GM23338 (cell line): ENCODE data around the gene EPHA5. TPM values are rescaled to one million over a fixed set of nuclear protein-coding genes. Genes with fewer than 3 reads are reported as not detected.

Experiments used
- ATAC-seq: fragments of 200-7000 bp; cut with Tn5 transposase; 3 replicates; pipeline ENCODE4 v1.9.1; 2020
- DNase-seq: peaks from one replicate; pipeline ENCODE4 v3.0.0-alpha.2; 2015; ENCODE audit warnings: low spot score
- H2AFZ ChIP-seq: fragments of 200-600 bp; sonication (generic); 2 replicates; pipeline ENCODE4 v1.8.0; 2016; ENCODE audit warnings: antibody characterized with exemption, mild to moderate bottlenecking, moderate library complexity
- H3F3A ChIP-seq: fragments of 200-600 bp; sonication (generic); replicated peaks from 2 replicates; pipeline ENCODE4 v1.8.0; 2017; ENCODE audit warnings: antibody characterized with exemption, mixed run types, low read depth
- H3K27ac ChIP-seq: fragments of 200-600 bp; sonication (generic); 2 replicates; pipeline ENCODE4 v1.6.1; 2016; ENCODE audit warnings: low read depth
- H3K27me3 ChIP-seq: fragments of 200-600 bp; sonication (generic); 2 replicates; pipeline ENCODE4 v1.8.0; 2016; ENCODE audit warnings: mild to moderate bottlenecking, mixed run types, moderate library complexity; ENCODE audit not compliant: insufficient read depth
- H3K36me3 ChIP-seq: fragments of 200-600 bp; sonication (generic); 2 replicates; pipeline ENCODE4 v1.8.0; 2016; ENCODE audit warnings: mild to moderate bottlenecking; ENCODE audit not compliant: insufficient read depth
- H3K4me1 ChIP-seq: fragments of 200-600 bp; sonication (generic); 2 replicates; pipeline ENCODE4 v1.8.0; 2016; ENCODE audit warnings: mild to moderate bottlenecking, moderate library complexity; ENCODE audit not compliant: insufficient read depth
- H3K4me2 ChIP-seq: fragments of 200-600 bp; sonication (generic); 2 replicates; pipeline ENCODE4 v1.7.1; 2017; ENCODE audit warnings: mixed run types
- H3K4me3 ChIP-seq: fragments of 200-600 bp; sonication (generic); 2 replicates; pipeline ENCODE4 v1.6.1; 2016; ENCODE audit warnings: mixed run types
- H3K79me2 ChIP-seq: fragments of 200-600 bp; sonication (generic); replicated peaks from 2 replicates; pipeline ENCODE4 v1.8.0; 2017; ENCODE audit warnings: mild to moderate bottlenecking; ENCODE audit not compliant: insufficient read depth
- H3K9me2 ChIP-seq: fragments of 200-600 bp; sonication (generic); 2 replicates; pipeline ENCODE4 v1.8.0; 2017; ENCODE audit not compliant: insufficient read depth
- H4K20me1 ChIP-seq: fragments of 200-600 bp; sonication (generic); replicated peaks from 2 replicates; pipeline ENCODE4 v1.8.0; 2017; ENCODE audit warnings: mild to moderate bottlenecking; ENCODE audit not compliant: insufficient read depth
- H3K27ac Mint-ChIP-seq: 2 replicates; pipeline ENCODE4 v1.8.0; 2020; ENCODE audit warnings: inconsistent platforms, mild to moderate bottlenecking, moderate library complexity, mixed read lengths
- H3K27me3 Mint-ChIP-seq: 3 replicates; pipeline ENCODE4 v1.8.0; 2022; ENCODE audit warnings: low read depth, mild to moderate bottlenecking, moderate library complexity, mixed read lengths, inconsistent platforms; ENCODE audit not compliant: insufficient read depth, poor library complexity
- H3K36me3 Mint-ChIP-seq: 3 replicates; pipeline ENCODE4 v1.8.0; 2021; ENCODE audit warnings: low read depth, mild to moderate bottlenecking, inconsistent platforms, moderate library complexity, mixed read lengths
- H3K4me1 Mint-ChIP-seq: 3 replicates; pipeline ENCODE4 v1.8.0; 2020; ENCODE audit warnings: mild to moderate bottlenecking, inconsistent platforms, mixed read lengths
- H3K4me3 Mint-ChIP-seq: 3 replicates; pipeline ENCODE4 v1.8.0; 2021; ENCODE audit warnings: moderate library complexity, mild to moderate bottlenecking, inconsistent platforms, mixed read lengths
- H3K9me3 Mint-ChIP-seq: 3 replicates; pipeline ENCODE4 v1.8.0; 2020; ENCODE audit warnings: moderate library complexity, mild to moderate bottlenecking, inconsistent platforms, mixed read lengths
- CTCF ChIP-seq, 2 experiments: fragments of 200-600 bp in 1 of 2; sonication (generic) in 1 of 2; conservative IDR thresholded peaks; 2 replicates each; pipeline versions ENCODE4 v1.5.1 to v1.6.1; 2016 to 2017; ENCODE audit warnings: antibody characterized with exemption in 2 of 2, low read depth in 2 of 2, mild to moderate bottlenecking in 2 of 2, moderate library complexity in 1 of 2
- EZH2 ChIP-seq: fragments of 200-600 bp; sonication (generic); IDR thresholded peaks from one replicate; pipeline ENCODE4 v1.8.0; 2017; ENCODE audit warnings: antibody characterized with exemption, mild to moderate bottlenecking, low read depth; ENCODE audit not compliant: unreplicated experiment
- EZH2phosphoT487 ChIP-seq: fragments of 200-600 bp; sonication (generic); IDR thresholded peaks from one replicate; pipeline ENCODE4 v1.8.1; 2018; ENCODE audit warnings: antibody characterized with exemption; ENCODE audit not compliant: unreplicated experiment
- JUNB ChIP-seq: IDR thresholded peaks from one replicate; pipeline ENCODE4 v1.6.1; 2016; ENCODE audit warnings: antibody characterized with exemption; ENCODE audit not compliant: unreplicated experiment
- NANOG ChIP-seq: IDR thresholded peaks from 2 replicates; pipeline ENCODE4 v1.6.1; 2016; ENCODE audit warnings: antibody characterized with exemption, borderline replicate concordance
- POLR2AphosphoS5 ChIP-seq: IDR thresholded peaks from 2 replicates; pipeline ENCODE4 v1.6.1; 2016; ENCODE audit warnings: antibody characterized with exemption, low read depth
- ZNF114 ChIP-seq: fragments of 250-450 bp; sonication (Bioruptor Pico); IDR thresholded peaks from 2 replicates; pipeline ENCODE4 v1.5.0; 2020; ENCODE audit warnings: mild to moderate bottlenecking, moderate library complexity
- ZNF331 ChIP-seq: fragments of 250-450 bp; sonication (Bioruptor Pico); IDR thresholded peaks from 2 replicates; pipeline ENCODE4 v1.5.0; 2020; ENCODE audit warnings: low read depth, mild to moderate bottlenecking, moderate library complexity
- polyA plus RNA-seq: library from polyadenylated mRNA; unstranded; fragments of >200 nt; fragmentation: Nextera tagmentation; extraction: Ambion mirVana; gene quantifications from 2 replicates; pipeline ENCODE4 v1.2.1, GENCODE V29; 2016
- total RNA-seq: library from RNA; depleted of rRNA; stranded (reverse); fragments of >200 nt; shearing (Covaris generic); gene quantifications from 2 replicates; pipeline ENCODE4 v1.2.3, GENCODE V29; 2014
- TF ChIP-seq, protein P1 (sequence below): IDR thresholded peaks from one replicate; pipeline ENCODE4 v1.6.1; 2018; ENCODE audit warnings: antibody characterized with exemption; ENCODE audit not compliant: unreplicated experiment
- TF ChIP-seq, protein P2 (sequence below): fragments of 250-450 bp; sonication (Bioruptor Pico); IDR thresholded peaks from 2 replicates; pipeline ENCODE4 v1.5.0; 2020; ENCODE audit warnings: mild to moderate bottlenecking, moderate library complexity

The EPHA5 gene
- total and polyA plus RNA-seq, 2 experiments from 2014 or later = 0.05 to 0.24 TPM

GRCh38 chr4:65597697-65598096 lies 72.6 kb downstream of the EPHA5 start (continued):
- TF ChIP-seq, protein P1, sequence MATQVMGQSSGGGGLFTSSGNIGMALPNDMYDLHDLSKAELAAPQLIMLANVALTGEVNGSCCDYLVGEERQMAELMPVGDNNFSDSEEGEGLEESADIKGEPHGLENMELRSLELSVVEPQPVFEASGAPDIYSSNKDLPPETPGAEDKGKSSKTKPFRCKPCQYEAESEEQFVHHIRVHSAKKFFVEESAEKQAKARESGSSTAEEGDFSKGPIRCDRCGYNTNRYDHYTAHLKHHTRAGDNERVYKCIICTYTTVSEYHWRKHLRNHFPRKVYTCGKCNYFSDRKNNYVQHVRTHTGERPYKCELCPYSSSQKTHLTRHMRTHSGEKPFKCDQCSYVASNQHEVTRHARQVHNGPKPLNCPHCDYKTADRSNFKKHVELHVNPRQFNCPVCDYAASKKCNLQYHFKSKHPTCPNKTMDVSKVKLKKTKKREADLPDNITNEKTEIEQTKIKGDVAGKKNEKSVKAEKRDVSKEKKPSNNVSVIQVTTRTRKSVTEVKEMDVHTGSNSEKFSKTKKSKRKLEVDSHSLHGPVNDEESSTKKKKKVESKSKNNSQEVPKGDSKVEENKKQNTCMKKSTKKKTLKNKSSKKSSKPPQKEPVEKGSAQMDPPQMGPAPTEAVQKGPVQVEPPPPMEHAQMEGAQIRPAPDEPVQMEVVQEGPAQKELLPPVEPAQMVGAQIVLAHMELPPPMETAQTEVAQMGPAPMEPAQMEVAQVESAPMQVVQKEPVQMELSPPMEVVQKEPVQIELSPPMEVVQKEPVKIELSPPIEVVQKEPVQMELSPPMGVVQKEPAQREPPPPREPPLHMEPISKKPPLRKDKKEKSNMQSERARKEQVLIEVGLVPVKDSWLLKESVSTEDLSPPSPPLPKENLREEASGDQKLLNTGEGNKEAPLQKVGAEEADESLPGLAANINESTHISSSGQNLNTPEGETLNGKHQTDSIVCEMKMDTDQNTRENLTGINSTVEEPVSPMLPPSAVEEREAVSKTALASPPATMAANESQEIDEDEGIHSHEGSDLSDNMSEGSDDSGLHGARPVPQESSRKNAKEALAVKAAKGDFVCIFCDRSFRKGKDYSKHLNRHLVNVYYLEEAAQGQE = no peak
- TF ChIP-seq POLR2AphosphoS5 (no peak), ZNF114 (CRISPR knock-in tag) (no peak), EZH2phosphoT487 (no peak), CTCF (conservative IDR thresholded peaks at IDR 0.05; ENCODE audit: low read depth in 2 of 2) (no peak)

- no peaks in the 10 kb centered on the region for H3K36me3 Mint-ChIP-seq
- peaks cover 55% of the 10 kb centered on the region for H3K4me1 ChIP-seq
- H3K27ac ChIP-seq = peak overlapping the region; percentile 11; the same call in 1 of the 2 replicates
- H4K20me1 ChIP-seq = no peaks in the 10 kb centered on the region
- no peak overlapping the region for H3K4me3 ChIP-seq
- peak overlapping the region; percentile 74 for H2AFZ ChIP-seq
- peak overlapping the region; percentile 92 for H3K27ac Mint-ChIP-seq
- H3K4me2 ChIP-seq = peak overlapping the region; percentile 24; the same call in 1 of the 2 replicates
- peaks cover 2% of the 10 kb centered on the region for H3K27me3 Mint-ChIP-seq
- peak; percentile 91 for ATAC-seq
- no peaks in the 10 kb centered on the region for H3K36me3 ChIP-seq
- H3K79me2 ChIP-seq = no peaks in the 10 kb centered on the region
- H3K4me3 Mint-ChIP-seq = no peak overlapping the region
- peaks cover 57% of the 10 kb centered on the region for H3K4me1 Mint-ChIP-seq
- no peaks in the 10 kb centered on the region for H3K9me3 Mint-ChIP-seq
- DNase-seq = peak; percentile 50
- no peaks in the 10 kb centered on the region for H3K27me3 ChIP-seq
- H3K9me2 ChIP-seq = no peaks in the 10 kb centered on the region
- no peaks in the 10 kb centered on the region for H3F3A ChIP-seq
- TF ChIP-seq, protein P1 = no peak
- TF ChIP-seq NANOG (no peak), JUNB (no peak), ZNF114 (CRISPR knock-in tag) (no peak), EZH2 (no peak), ZNF331 (no peak), POLR2AphosphoS5 (no peak)
- TF ChIP-seq, protein P2, sequence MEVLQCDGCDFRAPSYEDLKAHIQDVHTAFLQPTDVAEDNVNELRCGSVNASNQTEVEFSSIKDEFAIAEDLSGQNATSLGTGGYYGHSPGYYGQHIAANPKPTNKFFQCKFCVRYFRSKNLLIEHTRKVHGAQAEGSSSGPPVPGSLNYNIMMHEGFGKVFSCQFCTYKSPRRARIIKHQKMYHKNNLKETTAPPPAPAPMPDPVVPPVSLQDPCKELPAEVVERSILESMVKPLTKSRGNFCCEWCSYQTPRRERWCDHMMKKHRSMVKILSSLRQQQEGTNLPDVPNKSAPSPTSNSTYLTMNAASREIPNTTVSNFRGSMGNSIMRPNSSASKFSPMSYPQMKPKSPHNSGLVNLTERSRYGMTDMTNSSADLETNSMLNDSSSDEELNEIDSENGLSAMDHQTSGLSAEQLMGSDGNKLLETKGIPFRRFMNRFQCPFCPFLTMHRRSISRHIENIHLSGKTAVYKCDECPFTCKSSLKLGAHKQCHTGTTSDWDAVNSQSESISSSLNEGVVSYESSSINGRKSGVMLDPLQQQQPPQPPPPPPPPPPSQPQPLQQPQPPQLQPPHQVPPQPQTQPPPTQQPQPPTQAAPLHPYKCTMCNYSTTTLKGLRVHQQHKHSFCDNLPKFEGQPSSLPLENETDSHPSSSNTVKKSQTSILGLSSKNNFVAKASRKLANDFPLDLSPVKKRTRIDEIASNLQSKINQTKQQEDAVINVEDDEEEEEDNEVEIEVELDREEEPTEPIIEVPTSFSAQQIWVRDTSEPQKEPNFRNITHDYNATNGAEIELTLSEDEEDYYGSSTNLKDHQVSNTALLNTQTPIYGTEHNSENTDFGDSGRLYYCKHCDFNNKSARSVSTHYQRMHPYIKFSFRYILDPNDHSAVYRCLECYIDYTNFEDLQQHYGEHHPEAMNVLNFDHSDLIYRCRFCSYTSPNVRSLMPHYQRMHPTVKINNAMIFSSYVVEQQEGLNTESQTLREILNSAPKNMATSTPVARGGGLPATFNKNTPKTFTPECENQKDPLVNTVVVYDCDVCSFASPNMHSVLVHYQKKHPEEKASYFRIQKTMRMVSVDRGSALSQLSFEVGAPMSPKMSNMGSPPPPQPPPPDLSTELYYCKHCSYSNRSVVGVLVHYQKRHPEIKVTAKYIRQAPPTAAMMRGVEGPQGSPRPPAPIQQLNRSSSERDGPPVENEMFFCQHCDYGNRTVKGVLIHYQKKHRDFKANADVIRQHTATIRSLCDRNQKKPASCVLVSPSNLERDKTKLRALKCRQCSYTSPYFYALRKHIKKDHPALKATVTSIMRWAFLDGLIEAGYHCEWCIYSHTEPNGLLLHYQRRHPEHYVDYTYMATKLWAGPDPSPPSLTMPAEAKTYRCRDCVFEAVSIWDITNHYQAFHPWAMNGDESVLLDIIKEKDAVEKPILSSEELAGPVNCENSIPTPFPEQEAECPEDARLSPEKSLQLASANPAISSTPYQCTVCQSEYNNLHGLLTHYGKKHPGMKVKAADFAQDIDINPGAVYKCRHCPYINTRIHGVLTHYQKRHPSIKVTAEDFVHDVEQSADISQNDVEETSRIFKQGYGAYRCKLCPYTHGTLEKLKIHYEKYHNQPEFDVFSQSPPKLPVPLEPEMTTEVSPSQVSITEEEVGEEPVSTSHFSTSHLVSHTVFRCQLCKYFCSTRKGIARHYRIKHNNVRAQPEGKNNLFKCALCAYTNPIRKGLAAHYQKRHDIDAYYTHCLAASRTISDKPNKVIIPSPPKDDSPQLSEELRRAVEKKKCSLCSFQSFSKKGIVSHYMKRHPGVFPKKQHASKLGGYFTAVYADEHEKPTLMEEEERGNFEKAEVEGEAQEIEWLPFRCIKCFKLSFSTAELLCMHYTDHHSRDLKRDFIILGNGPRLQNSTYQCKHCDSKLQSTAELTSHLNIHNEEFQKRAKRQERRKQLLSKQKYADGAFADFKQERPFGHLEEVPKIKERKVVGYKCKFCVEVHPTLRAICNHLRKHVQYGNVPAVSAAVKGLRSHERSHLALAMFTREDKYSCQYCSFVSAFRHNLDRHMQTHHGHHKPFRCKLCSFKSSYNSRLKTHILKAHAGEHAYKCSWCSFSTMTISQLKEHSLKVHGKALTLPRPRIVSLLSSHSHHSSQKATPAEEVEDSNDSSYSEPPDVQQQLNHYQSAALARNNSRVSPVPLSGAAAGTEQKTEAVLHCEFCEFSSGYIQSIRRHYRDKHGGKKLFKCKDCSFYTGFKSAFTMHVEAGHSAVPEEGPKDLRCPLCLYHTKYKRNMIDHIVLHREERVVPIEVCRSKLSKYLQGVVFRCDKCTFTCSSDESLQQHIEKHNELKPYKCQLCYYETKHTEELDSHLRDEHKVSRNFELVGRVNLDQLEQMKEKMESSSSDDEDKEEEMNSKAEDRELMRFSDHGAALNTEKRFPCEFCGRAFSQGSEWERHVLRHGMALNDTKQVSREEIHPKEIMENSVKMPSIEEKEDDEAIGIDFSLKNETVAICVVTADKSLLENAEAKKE = no peak
Measured at GRCh38 chr4:65592089-65592488, 78.2 kb downstream of the EPHA5 start.
